OCI-M2 (cell line): ENCODE results near the gene ESR1.
"Not testable (repeated sequence)": the region's sequence is repeated elsewhere in the genome, so short reads cannot be mapped to it uniquely, and the experiment has no call there.

Source experiments
- DNase-seq: peaks from one replicate; lab custom pipeline; 2025; ENCODE audit not compliant: unreplicated experiment; lab: John Stamatoyannopoulos, UW

Gene ESR1

DNA sequence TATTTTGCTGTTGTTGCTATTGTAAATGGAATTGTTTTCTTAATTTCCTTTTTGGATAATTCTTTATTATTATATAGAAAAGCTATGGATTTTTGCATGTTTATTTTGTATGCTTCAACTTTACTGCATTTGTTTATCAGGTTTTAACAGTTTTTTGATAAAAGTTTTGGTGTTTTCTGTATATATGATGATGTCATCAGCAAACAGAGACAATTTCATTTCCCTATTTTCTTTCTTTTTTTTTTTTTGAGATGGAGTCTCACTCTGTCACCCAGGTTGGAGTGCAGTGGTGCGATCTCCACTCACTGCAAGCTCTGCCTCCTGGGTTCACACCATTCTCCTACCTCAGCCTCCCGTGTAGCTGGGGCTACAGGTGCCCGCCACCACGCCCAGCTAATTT lies 156.9 kb downstream of the ESR1 start:
- DNase-seq = not testable (repeated sequence)

DNA sequence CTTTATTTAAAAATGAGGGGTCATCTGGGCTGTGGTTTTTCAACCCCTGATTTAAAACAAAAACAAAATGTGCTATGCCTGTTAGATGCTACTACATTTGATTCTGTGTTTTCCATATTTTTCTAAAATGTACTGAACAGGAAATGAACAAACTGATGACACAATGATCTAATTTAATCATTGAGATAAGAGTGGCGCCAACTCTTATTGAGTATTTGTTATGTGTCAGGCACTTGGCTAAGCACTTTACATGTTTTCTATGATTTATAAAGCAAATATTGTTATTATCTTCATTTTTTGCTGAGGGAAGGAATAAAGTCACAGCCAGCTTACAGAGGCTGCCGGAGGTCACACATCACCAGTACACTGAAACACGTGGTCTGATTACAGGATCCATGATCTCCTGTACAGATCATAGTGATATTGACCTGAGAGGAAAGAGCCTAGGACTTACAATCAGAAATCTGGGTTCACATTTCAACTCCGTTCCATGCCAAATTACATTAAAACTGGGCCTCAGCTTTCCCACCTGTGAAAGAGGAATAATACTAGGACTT lies 166.7 kb downstream of the ESR1 start:
- no peak for DNase-seq

GRCh38 chr6:151975795-151976194 lies 168.3 kb downstream of the ESR1 start:
- no peak for DNase-seq

DNA sequence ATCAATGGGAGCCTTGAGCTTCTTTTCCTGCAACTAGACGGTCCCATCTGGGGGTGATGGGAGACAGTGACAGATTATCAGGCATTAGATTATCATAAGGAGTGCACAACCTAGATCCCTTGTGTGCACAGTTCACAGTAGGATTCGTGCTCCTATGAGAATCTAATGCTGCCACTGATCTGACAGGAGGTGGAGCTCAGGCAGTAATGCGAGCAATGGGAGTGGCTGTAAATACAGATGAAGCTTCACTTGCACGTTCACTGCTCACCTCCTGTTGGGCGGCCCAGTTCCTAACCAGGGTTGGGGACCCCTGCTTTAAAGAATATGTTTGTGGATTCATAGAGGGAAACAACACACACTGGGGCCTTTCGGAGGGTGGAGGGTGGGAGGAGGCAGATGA lies 180.7 kb downstream of the ESR1 start:
- DNase-seq = not testable (repeated sequence)

GRCh38 chr6:151992091-151992490 lies 184.6 kb downstream of the ESR1 start:
- no peak for DNase-seq

DNA sequence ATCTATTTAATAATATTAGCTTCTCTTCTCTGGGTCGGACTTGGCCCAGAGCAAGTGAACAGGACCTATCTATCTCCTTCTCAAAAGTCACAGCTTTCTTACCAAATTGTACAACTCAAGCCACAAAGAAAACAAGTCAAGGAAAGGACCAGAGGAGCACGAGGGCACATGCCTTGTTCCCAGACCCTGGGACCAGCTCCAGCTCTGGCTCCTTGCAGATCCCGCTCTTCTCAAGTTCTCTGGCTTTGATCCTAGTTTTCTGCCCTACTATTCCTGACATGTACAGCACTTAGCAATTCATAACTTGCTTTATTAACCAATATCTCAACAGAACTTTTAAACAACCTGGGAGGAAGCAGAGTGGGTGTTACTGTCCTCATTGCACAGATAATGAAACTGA lies 185.9 kb downstream of the ESR1 start:
- no peak for DNase-seq

DNA sequence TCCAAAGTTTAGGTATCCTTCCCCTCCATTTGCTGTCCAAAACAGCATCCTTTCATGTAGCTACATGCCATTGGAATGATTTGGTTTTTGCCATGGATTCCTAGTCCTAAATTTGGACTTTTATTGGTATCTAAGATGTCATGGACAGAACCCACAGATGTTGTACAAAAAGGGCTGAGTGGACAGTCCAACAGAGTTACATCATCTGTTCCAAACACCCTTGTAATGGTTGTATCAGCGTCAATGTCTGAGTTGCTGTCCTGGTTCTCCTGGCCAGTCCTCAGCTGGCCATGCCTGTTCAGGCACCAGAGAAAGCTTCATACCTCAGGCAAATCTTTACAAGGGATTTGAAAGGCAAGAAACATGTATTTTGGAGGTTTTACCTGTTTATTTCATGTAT lies 191.3 kb downstream of the ESR1 start:
- no peak for DNase-seq

GRCh38 chr6:151999194-151999593 lies 191.7 kb downstream of the ESR1 start:
- no peak for DNase-seq

GRCh38 chr6:152001408-152001807 lies 193.9 kb downstream of the ESR1 start:
- no peak for DNase-seq

DNA sequence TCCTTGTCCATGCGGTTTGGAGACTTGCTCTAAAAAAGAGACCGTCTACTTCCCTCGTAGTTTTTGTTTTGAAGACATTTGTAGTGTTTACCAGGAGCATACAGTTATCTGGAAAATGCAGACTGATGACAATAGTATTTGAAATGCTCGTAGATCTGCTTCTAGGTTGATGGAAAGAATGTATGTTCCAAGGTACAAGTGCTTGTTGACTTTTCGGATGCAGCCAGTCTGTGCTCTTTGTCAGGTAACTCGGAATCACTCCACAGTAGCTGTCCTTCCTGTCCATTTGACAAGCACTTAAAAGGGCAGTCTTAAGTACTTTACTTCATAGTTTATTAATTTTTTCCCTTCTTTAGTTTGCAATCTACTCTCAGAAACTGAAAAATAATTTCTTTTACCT lies 194.8 kb downstream of the ESR1 start:
- DNase-seq = no peak

- no peak for DNase-seq
Observed at GRCh38 chr6:152004036-152004566, 196.6 kb downstream of the ESR1 start.

DNA sequence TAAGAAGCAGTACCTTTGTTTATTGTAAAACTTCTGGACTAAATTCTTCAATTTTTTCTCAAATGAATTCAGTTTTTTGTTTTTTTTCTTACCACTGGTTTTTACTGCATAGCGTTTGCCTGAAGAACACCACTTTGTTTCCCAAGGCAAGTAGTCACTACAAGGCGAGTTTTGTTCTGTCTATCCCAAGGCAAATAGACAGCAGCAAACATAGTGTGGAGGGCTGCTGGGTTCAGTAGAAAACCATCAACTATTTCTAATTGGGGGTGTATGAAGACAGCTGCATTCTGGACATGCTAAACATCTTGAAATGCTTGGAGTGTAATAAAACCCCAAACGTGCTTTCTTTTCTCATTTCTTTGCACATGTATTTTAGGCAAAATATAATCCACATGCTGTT lies 197.4 kb downstream of the ESR1 start:
- no peak for DNase-seq

- no peak for DNase-seq
Observed at GRCh38 chr6:152008779-152009178, 201.3 kb downstream of the ESR1 start.

DNA sequence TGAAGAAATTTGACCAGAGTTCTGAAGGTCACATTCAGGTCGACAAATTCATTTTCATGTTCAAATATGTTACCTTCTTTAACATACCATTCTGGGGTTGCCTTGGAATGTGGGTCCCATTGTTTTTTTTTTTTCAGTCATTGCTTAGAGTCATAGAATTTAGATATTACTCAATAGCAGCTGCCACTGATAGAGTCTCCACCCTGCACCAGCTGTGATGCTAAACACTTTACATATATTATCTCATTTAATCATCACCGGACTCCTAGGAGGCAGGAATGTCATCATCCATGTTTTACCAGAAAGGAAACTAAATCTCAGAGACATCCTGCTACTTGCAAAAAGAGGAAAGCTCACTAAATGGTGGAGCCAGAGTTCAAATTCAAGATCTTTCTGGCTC lies 204.7 kb downstream of the ESR1 start:
- no peak for DNase-seq

DNA sequence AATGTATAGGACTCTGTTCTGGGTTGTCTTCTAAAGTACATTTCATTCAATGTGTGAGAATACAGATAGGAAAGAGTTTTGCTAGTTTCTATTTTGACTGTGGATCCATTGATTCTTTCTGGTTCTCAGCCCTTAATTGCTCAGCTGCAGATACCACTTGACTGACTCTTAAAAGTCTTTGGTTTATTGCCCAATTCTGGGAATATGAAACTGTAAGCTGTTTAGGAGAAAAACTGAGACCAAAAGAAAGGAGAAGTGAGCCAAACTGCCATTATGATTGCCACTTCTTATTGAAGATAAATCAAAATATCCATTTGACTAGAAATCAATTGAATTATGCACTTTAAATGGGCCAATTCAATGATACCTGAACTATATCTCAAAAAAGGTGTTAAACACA lies 211.4 kb downstream of the ESR1 start:
- no peak for DNase-seq

DNA sequence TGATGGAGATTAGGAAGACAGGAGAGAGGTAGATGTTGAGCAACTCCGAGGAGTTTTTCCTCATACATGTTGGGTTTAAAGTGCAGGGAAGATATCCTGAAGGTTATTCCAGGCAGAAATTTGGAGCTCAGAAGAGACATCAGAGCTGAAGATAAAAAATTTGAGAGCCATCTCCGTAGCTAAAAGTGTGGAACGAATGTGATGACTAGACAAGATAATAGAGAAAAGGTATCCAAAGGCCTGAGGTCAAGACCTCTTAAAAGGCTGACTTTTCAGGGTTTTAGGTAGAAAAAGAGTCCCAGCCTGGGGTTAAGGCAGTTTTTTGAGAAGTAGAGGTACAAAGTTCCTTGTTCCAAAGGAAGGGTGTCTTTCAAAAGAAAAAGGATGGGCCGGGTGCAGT lies 214.8 kb downstream of the ESR1 start:
- no peak for DNase-seq

DNA sequence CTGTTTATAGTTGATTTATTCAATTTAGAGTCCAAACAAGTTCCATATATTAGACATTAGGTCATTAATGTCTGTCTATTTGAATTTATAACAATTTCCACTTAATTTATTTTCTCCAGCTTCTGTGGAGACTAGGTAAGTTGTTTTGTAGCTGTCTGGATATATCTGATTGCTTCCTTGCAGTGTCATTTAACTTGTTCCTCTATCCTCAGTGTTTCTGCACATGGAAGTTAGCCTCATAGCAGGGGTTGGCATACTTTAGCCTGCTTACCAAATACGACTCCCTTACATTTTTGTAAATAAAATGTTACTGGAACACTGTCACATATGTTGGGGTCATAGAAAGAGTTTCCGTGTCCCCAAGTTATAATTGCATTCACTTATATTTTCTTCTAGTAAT lies 216.1 kb downstream of the ESR1 start:
- DNase-seq = no peak

- no peak for DNase-seq
Observed at GRCh38 chr6:152026291-152026690, 218.8 kb downstream of the ESR1 start.

GRCh38 chr6:152026744-152027143 lies 219.3 kb downstream of the ESR1 start:
- DNase-seq = not testable (repeated sequence)

GRCh38 chr6:152033765-152034164 lies 226.3 kb downstream of the ESR1 start:
- DNase-seq = not testable (repeated sequence)

- DNase-seq = no peak
Observed at GRCh38 chr6:152034631-152035030, 227.1 kb downstream of the ESR1 start.

DNA sequence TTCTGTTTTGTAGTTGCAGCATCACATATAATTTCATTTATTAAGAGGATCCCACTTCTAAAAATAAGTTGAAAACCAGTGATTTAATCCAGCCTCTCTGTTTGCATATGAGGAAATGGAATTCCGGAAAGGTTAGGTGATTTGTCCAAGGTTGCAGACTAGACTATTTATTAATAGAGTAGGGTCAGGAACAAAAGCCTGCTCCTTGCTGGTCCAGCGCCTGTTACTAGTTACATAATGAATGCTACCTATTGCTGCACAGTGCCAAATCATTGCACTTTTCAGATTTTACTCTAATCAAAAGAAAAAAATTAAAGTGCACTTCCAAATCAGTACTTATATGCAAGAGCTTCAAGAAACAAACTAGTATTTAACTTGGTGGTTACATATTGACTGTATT lies 238.6 kb downstream of the ESR1 start:
- DNase-seq = no peak

GRCh38 chr6:152048921-152049320 lies 241.4 kb downstream of the ESR1 start:
- DNase-seq = no peak
